HepG2 (cell line): ENCODE data around the gene C1orf159. TPM values are rescaled to one million over a fixed set of nuclear protein-coding genes. Genes with fewer than 3 reads are reported as not detected.
A peak's percentile ranks its signal among the peaks of the same experiment; 100 is the strongest.

Experiments
- CREM ChIP-seq, 2 experiments: sonication (generic) in 1 of 2; formaldehyde crosslinking in 1 of 2; IDR thresholded peaks; 2 replicates each; pipeline versions ENCODE4 v1.4.0 to v1.6.1; 2016 to 2020; ENCODE audit warnings: antibody characterized with exemption in 1 of 2, mild to moderate bottlenecking in 1 of 2, missing genetic modification reagents in 1 of 2
- CTCF ChIP-seq: sonication (generic); formaldehyde crosslinking; IDR thresholded peaks from 2 replicates; pipeline ENCODE4 v1.5.0; 2020; ENCODE audit warnings: mild to moderate bottlenecking, missing genetic modification reagents, moderate library complexity
- ELK4 ChIP-seq: sonication (generic); formaldehyde crosslinking; IDR thresholded peaks from 2 replicates; pipeline ENCODE4 v1.9.0; 2021; ENCODE audit warnings: missing genetic modification reagents, borderline replicate concordance
- FOXA1 ChIP-seq, 2 experiments: fragments of 450-650 bp in 1 of 2; sonication (generic) in 1 of 2; formaldehyde crosslinking in 1 of 2; IDR thresholded peaks; 2 replicates each; pipeline versions ENCODE4 v1.4.0 to v1.6.1; 2016 to 2020; ENCODE audit warnings: missing genetic modification reagents in 1 of 2
- FOXA3 ChIP-seq: IDR thresholded peaks from 2 replicates; pipeline ENCODE4 v1.6.1; 2016; ENCODE audit warnings: missing genetic modification reagents, missing compliant biosample characterization
- GATAD2A ChIP-seq: IDR thresholded peaks from 2 replicates; pipeline ENCODE4 v1.6.1; 2016
- KLF16 ChIP-seq, 2 experiments: sonication (generic) in 1 of 2; formaldehyde crosslinking in 1 of 2; IDR thresholded peaks; 2 replicates each; pipeline versions ENCODE4 v1.6.1 to v1.8.0; 2016 to 2023; ENCODE audit warnings: missing genetic modification reagents in 2 of 2, missing compliant biosample characterization in 1 of 2
- MYC ChIP-seq: sonication (generic); formaldehyde crosslinking; IDR thresholded peaks from 2 replicates; pipeline ENCODE4 v1.9.0; 2021; ENCODE audit warnings: missing genetic modification reagents, borderline replicate concordance
- PAXIP1 ChIP-seq: sonication (generic); formaldehyde crosslinking; conservative IDR thresholded peaks from 2 replicates; pipeline ENCODE4 v1.4.0; 2020; ENCODE audit warnings: mild to moderate bottlenecking, missing genetic modification reagents, moderate library complexity
- PHF20 ChIP-seq: sonication (generic); formaldehyde crosslinking; IDR thresholded peaks from 2 replicates; pipeline ENCODE4 v1.5.0; 2020; ENCODE audit warnings: mild to moderate bottlenecking, missing genetic modification reagents
- REPIN1 ChIP-seq: sonication (generic); formaldehyde crosslinking; IDR thresholded peaks from 2 replicates; pipeline ENCODE4 v1.8.0; 2022; ENCODE audit warnings: missing genetic modification reagents, low read depth, mild to moderate bottlenecking, borderline replicate concordance
- SRY ChIP-seq: sonication (generic); formaldehyde crosslinking; IDR thresholded peaks from 2 replicates; pipeline ENCODE4 v1.8.0; 2022; ENCODE audit warnings: mild to moderate bottlenecking, missing genetic modification reagents
- TEAD3 ChIP-seq: optimal IDR thresholded peaks from 2 replicates; pipeline ENCODE3; 2016; ENCODE audit warnings: borderline replicate concordance
- THAP8 ChIP-seq: sonication (generic); formaldehyde crosslinking; IDR thresholded peaks from 2 replicates; pipeline ENCODE4 v1.5.1; 2020; ENCODE audit warnings: missing genetic modification reagents, mild to moderate bottlenecking, borderline replicate concordance
- ZNF687 ChIP-seq: sonication (generic); formaldehyde crosslinking; IDR thresholded peaks from 2 replicates; pipeline ENCODE4 v1.5.1; 2020; ENCODE audit warnings: mild to moderate bottlenecking, missing genetic modification reagents, moderate library complexity
- polyA plus RNA-seq, 8 experiments: library from polyadenylated mRNA; depleted of rRNA in 3 of 8; stranded (reverse) in 7 of 8; unstranded in 1 of 8; fragments of >200 nt; fragmentation: Illumina TruSeq in 4 of 8; extraction: Trizol in 4 of 8; gene quantifications; 2 replicates each; pipeline versions ENCODE4 v1.2.1 to v1.2.3, GENCODE V29; 2011 to 2016; ENCODE audit warnings: low read depth in 4 of 8, missing spikeins in 1 of 8, mixed read lengths in 1 of 8; ENCODE audit not compliant: insufficient read depth in 1 of 8
- total RNA-seq, 5 experiments: library from RNA; depleted of rRNA; stranded (reverse); fragments of >200 nt; fragmentation: Illumina TruSeq; extraction: Trizol; gene quantifications; 2 replicates each; pipeline ENCODE4 v1.2.3, GENCODE V29; 2016; ENCODE audit warnings: low read depth in 1 of 5

C1orf159 gene
- total and polyA plus RNA-seq, 2 of the 13 experiments (the other 11 are each of a cell fraction or from before 2014, with no cell fraction given), result 3.8 to 6.7 TPM

GRCh38 chr1:1130206-1131120, 14.6 kb upstream of the C1orf159 start (continued):
- 0 out of 2 replicates have a peak, but pooled peaks have one; percentile 26 for TF ChIP-seq REPIN1 (CRISPR knock-in tag)
- peak; percentile 20; the same call in 1 of the 2 replicates for TF ChIP-seq MYC (CRISPR knock-in tag)
- peak; percentile 11; the same call in 1 of the 2 replicates for TF ChIP-seq CTCF (CRISPR knock-in tag)
- TF ChIP-seq SRY (CRISPR knock-in tag), result no peak
- peak; percentile 5 for TF ChIP-seq TEAD3 (CRISPR knock-in tag)
- 0 out of 2 replicates have a peak, but pooled peaks have one; percentile 13 for TF ChIP-seq PAXIP1
- peak; percentile 82 for TF ChIP-seq ZNF687 (CRISPR knock-in tag)
- TF ChIP-seq FOXA1 (IDR thresholded peaks at IDR 0.05), result no peak
- TF ChIP-seq FOXA1 (CRISPR knock-in tag; IDR thresholded peaks at IDR 0.05), result peak; percentile 79
- no peak for TF ChIP-seq ELK4 (CRISPR knock-in tag)
- 0 out of 4 replicates have a peak, but pooled peaks of 1 of the 2 experiments have one; percentile 16 for TF ChIP-seq KLF16 (CRISPR knock-in tag; IDR thresholded peaks at IDR 0.05)
- TF ChIP-seq GATAD2A (CRISPR knock-in tag), result 0 out of 2 replicates have a peak, but pooled peaks have one; percentile 33
- no peak for TF ChIP-seq THAP8 (CRISPR knock-in tag)
- peak; percentile 76 for TF ChIP-seq FOXA3 (CRISPR knock-in tag)
- TF ChIP-seq CREM (IDR thresholded peaks at IDR 0.05), result peak; percentile 70
- TF ChIP-seq CREM (CRISPR knock-in tag; IDR thresholded peaks at IDR 0.05), result no peak
- 0 out of 2 replicates have a peak, but pooled peaks have one; percentile 31 for TF ChIP-seq PHF20 (CRISPR knock-in tag)
